Endothelial cell (in vitro differentiated cells): ENCODE measurements around the gene PTPRQ. TPM values are rescaled to one million over a fixed set of nuclear protein-coding genes. Genes with fewer than 3 reads are reported as not detected.

Experiments
- DNase-seq: peaks from one replicate; pipeline ENCODE4 v3.0.0; 2021; ENCODE audit warnings: low spot score
- H3K27ac Mint-ChIP-seq: one replicate; pipeline ENCODE4 v1.8.0; 2021; ENCODE audit warnings: mixed read lengths, inconsistent platforms; ENCODE audit not compliant: unreplicated experiment
- H3K27me3 Mint-ChIP-seq: one replicate; pipeline ENCODE4 v1.8.0; 2021; ENCODE audit warnings: mild to moderate bottlenecking, moderate library complexity, mixed read lengths, inconsistent platforms; ENCODE audit not compliant: unreplicated experiment
- H3K36me3 Mint-ChIP-seq: one replicate; pipeline ENCODE4 v1.8.0; 2021; ENCODE audit warnings: mild to moderate bottlenecking, low read depth, mixed read lengths, inconsistent platforms; ENCODE audit not compliant: unreplicated experiment
- H3K4me1 Mint-ChIP-seq: one replicate; pipeline ENCODE4 v1.8.0; 2021; ENCODE audit warnings: mild to moderate bottlenecking, mixed read lengths, inconsistent platforms; ENCODE audit not compliant: unreplicated experiment
- H3K4me3 Mint-ChIP-seq: one replicate; pipeline ENCODE4 v1.8.0; 2021; ENCODE audit warnings: mild to moderate bottlenecking, mixed read lengths, inconsistent platforms; ENCODE audit not compliant: unreplicated experiment
- H3K9me3 Mint-ChIP-seq: one replicate; pipeline ENCODE4 v1.8.0; 2021; ENCODE audit warnings: mixed read lengths, inconsistent platforms; ENCODE audit not compliant: unreplicated experiment
- CTCF ChIP-seq: fragments of 200-600 bp; sonication (generic); IDR thresholded peaks from one replicate; pipeline ENCODE4 v1.5.0; 2021; ENCODE audit warnings: antibody characterized with exemption; ENCODE audit not compliant: unreplicated experiment
- total RNA-seq: library from RNA; stranded (reverse); fragmentation: NEBNext Ultra II Directional; extraction: Animal tissue kit (Norgen Biotek cat#: 25700); gene quantifications from one replicate; pipeline ENCODE4 v1.2.1, GENCODE V29; 2021; ENCODE audit not compliant: unreplicated experiment

Gene PTPRQ
- total RNA-seq, 1 donor from 2014 or later = not detected

GRCh38 chr12:80485222-80485987 is 41.4 kb downstream of the PTPRQ start:
- H3K36me3 Mint-ChIP-seq = no peaks in the 10 kb centered on the region
- no peak overlapping the region for H3K27ac Mint-ChIP-seq
- no peaks in the 10 kb centered on the region for H3K27me3 Mint-ChIP-seq
- no peak for DNase-seq
- no peak for TF ChIP-seq CTCF
- no peaks in the 10 kb centered on the region for H3K4me1 Mint-ChIP-seq
- H3K9me3 Mint-ChIP-seq = no peaks in the 10 kb centered on the region
- no peak overlapping the region for H3K4me3 Mint-ChIP-seq

GRCh38 chr12:80490329-80490728 is 46.3 kb downstream of the PTPRQ start:
- Mint-ChIP-seq H3K36me3 (no peaks in the 10 kb centered on the region), H3K4me1 (no peaks in the 10 kb centered on the region), H3K27me3 (no peaks in the 10 kb centered on the region), H3K27ac (no peak overlapping the region), H3K4me3 (no peak overlapping the region), H3K9me3 (no peaks in the 10 kb centered on the region)
- DNase-seq = no peak
- TF ChIP-seq CTCF = no peak

- Mint-ChIP-seq H3K4me3 (no peak overlapping the region), H3K4me1 (no peaks in the 10 kb centered on the region), H3K27ac (no peak overlapping the region), H3K9me3 (no peaks in the 10 kb centered on the region), H3K36me3 (no peaks in the 10 kb centered on the region), H3K27me3 (no peaks in the 10 kb centered on the region)
- no peak for TF ChIP-seq CTCF
- DNase-seq = no peak
These were observed 47.1 kb downstream of the PTPRQ start for GRCh38 chr12:80491166-80491565.

GRCh38 chr12:80493466-80493865 is 49.4 kb downstream of the PTPRQ start:
- Mint-ChIP-seq H3K4me3 (no peak overlapping the region), H3K4me1 (no peaks in the 10 kb centered on the region), H3K27ac (no peak overlapping the region), H3K36me3 (no peaks in the 10 kb centered on the region), H3K27me3 (no peaks in the 10 kb centered on the region), H3K9me3 (no peaks in the 10 kb centered on the region)
- no peak for TF ChIP-seq CTCF
- DNase-seq = no peak

GRCh38 chr12:80494836-80495235 is 50.8 kb downstream of the PTPRQ start:
- no peak overlapping the region for H3K4me3 Mint-ChIP-seq
- no peaks in the 10 kb centered on the region for H3K9me3 Mint-ChIP-seq
- no peak for DNase-seq
- H3K27ac Mint-ChIP-seq = no peak overlapping the region
- H3K27me3 Mint-ChIP-seq = no peaks in the 10 kb centered on the region
- no peaks in the 10 kb centered on the region for H3K36me3 Mint-ChIP-seq
- no peak for TF ChIP-seq CTCF
- H3K4me1 Mint-ChIP-seq = no peaks in the 10 kb centered on the region
